Measurements from ENCODE around the gene CD53.

Gene CD53

DNA sequence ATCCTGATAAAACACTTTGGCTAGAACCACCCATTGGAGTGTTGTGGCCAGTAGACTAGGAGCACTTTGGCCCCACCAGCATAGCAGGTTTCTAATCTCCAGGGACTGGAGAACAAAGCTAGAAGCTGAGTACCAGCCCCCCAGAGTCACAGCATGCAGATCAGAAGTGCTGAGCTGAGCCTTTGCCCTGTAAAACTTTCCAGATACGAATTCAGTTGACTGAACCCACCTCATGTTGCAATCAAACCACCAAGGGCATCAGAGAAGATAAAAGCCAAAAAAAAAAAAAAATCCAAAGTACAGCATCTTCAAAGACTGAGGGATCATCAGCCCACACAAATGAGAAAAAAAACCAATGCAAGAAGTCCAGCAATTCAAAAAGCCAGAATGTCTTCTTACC is 8.7 kb upstream of the CD53 start:
- TF ChIP-seq CTCF (IDR thresholded peaks at IDR 0.05; ENCODE audit: control insufficient read depth, insufficient read depth, low read depth, low read length, missing control alignments) = no peak
- no peak for DNase-seq (ENCODE audit: low read depth)
- no peak overlapping the region for H3K4me3 ChIP-seq (ENCODE audit: control insufficient read depth, low read depth, low read length)

- TF ChIP-seq CTCF (IDR thresholded peaks at IDR 0.05; ENCODE audit: control insufficient read depth, insufficient read depth, low read depth, low read length, missing control alignments) = no peak
- H3K4me3 ChIP-seq (ENCODE audit: control insufficient read depth, low read depth, low read length) = no peak overlapping the region
- DNase-seq (ENCODE audit: low read depth) = no peak
Observed at GRCh38 chr1:110870721-110871388, 2.1 kb upstream of the CD53 start.

GRCh38 chr1:110872366-110872744 is 593 bp upstream of the CD53 start:
- no peak overlapping the region for H3K4me3 ChIP-seq (ENCODE audit: control insufficient read depth, low read depth, low read length)
- DNase-seq (ENCODE audit: low read depth) = no peak
- TF ChIP-seq CTCF (IDR thresholded peaks at IDR 0.05; ENCODE audit: control insufficient read depth, insufficient read depth, low read depth, low read length, missing control alignments) = no peak

DNA sequence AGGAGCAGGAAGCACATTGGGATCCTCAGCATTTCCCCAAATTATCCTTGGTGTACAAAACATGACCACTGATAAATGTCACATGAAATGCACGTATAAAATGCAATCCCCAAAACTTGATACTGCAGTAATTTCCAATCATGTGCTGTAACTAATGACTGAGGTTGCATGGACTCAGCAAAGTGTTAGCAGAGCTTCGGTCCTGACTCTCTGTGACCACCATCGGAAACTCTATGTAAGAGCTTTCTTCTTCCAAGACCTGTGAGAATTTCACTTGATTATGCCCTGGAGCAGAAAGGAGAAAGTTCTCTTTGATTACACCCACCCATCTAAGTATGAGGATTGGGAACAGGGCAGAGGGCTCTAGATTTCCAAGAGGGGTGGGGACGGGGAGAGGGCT is 908 bp downstream of the CD53 start:
- no peak overlapping the region for H3K4me3 ChIP-seq (ENCODE audit: control insufficient read depth, low read depth, low read length)
- DNase-seq (ENCODE audit: low read depth) = no peak

GRCh38 chr1:110874324-110875215 is 1.6 kb downstream of the CD53 start:
- DNase-seq (ENCODE audit: low read depth) = no peak

More for the DNA sequence above, 908 bp downstream of the CD53 start:
- TF ChIP-seq CTCF (IDR thresholded peaks at IDR 0.05; ENCODE audit: control insufficient read depth, insufficient read depth, low read depth, low read length, missing control alignments) = no peak

DNA sequence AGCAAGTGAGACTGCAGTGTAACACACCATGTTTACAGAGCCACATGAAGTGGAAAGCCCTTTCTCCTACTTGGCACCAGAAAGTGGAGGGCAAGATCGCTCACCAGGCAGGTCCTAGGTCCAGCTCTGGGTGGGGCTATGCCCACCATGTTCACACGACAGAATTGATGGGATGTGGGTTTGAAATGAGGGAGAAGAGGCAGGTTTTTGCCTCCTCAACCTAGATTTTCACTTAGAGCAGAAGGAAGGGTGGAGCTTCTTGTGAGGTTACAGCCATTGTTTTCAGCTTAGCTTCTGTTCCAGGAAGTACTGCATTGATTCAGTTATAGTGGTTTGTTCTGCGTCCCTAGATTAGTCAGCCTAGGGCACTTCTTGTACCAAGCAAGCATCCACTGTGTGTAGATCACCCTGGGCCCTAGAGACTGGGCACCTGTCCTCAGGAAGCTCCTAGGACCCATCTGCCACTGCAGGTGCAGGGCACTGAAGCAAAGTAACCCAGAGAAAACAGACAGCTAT is 2.3 kb downstream of the CD53 start:
- no peak for DNase-seq (ENCODE audit: low read depth)
- no peak for TF ChIP-seq CTCF (IDR thresholded peaks at IDR 0.05; ENCODE audit: control insufficient read depth, insufficient read depth, low read depth, low read length, missing control alignments)
- H3K4me3 ChIP-seq (ENCODE audit: control insufficient read depth, low read depth, low read length) = no peak overlapping the region

More at GRCh38 chr1:110874324-110875215, 1.6 kb downstream of the CD53 start:
- no peak overlapping the region for H3K4me3 ChIP-seq (ENCODE audit: control insufficient read depth, low read depth, low read length)
- no peak for TF ChIP-seq CTCF (IDR thresholded peaks at IDR 0.05; ENCODE audit: control insufficient read depth, insufficient read depth, low read depth, low read length, missing control alignments)

Measured in AG09309 (cell line).